PC-3 (cell line): ENCODE results near the gene GLB1L2. TPM values are rescaled to one million over a fixed set of nuclear protein-coding genes. Genes with fewer than 3 reads are reported as not detected.

Source experiments
- ATAC-seq: fragments of 200-7000 bp; cut with Tn5 transposase; 2 replicates; pipeline ENCODE4 v1.9.1; 2020; ENCODE audit warnings: mild to moderate bottlenecking, moderate library complexity
- BruUV-seq: library from RNA; stranded (reverse); fragments of 400-500 nt; replicated peaks from 2 replicates; lab custom pipeline; 2021; lab: Mats Ljungman, UMichigan
- CTCF ChIA-PET: fragments of 300-600 bp; sonication (Branson Sonifier 250); formaldehyde crosslinking; loops from one replicate; lab custom pipeline; 2022; ENCODE audit warnings: antibody characterized with exemption; lab: Charles Lee
- POLR2A ChIA-PET: fragments of 300-600 bp; sonication (Branson Sonifier 250); formaldehyde crosslinking; loops from one replicate; lab custom pipeline; 2022; ENCODE audit warnings: antibody characterized with exemption; ENCODE audit not compliant: unreplicated experiment; lab: Charles Lee
- DNase-seq: peaks from one replicate; pipeline ENCODE4 v3.0.0-alpha.2; 2015
- H2AFZ ChIP-seq: fragments of 300-600 bp; sonication (generic); 2 replicates; pipeline ENCODE4 v1.6.0; 2016; ENCODE audit warnings: antibody characterized with exemption, low read length
- H3F3A ChIP-seq: fragments of 300-600 bp; sonication (generic); one replicate; pipeline ENCODE4 v1.6.0; 2017; ENCODE audit warnings: antibody characterized with exemption, low read length, control low read depth, mild to moderate bottlenecking; ENCODE audit not compliant: unreplicated experiment
- H3K27ac ChIP-seq: fragments of 300-600 bp; sonication (generic); 2 replicates; pipeline ENCODE4 v1.5.1; 2016; ENCODE audit warnings: mild to moderate bottlenecking, low read length
- H3K27me3 ChIP-seq: fragments of 300-600 bp; sonication (generic); 2 replicates; pipeline ENCODE4 v1.6.1; 2016; ENCODE audit warnings: low read length, mixed read lengths
- H3K36me3 ChIP-seq: fragments of 300-600 bp; sonication (generic); 2 replicates; pipeline ENCODE4 v1.6.1; 2016; ENCODE audit warnings: low read depth, mixed run types, low read length, mixed read lengths
- H3K4me1 ChIP-seq: fragments of 300-600 bp; sonication (generic); 2 replicates; pipeline ENCODE4 v1.5.1; 2016; ENCODE audit warnings: low read length; ENCODE audit not compliant: insufficient read depth
- H3K4me2 ChIP-seq: fragments of 300-600 bp; sonication (generic); 2 replicates; pipeline ENCODE4 v1.6.0; 2016; ENCODE audit warnings: low read length
- H3K4me3 ChIP-seq: fragments of 300-600 bp; sonication (generic); 2 replicates; pipeline ENCODE4 v1.5.1; 2016; ENCODE audit warnings: mild to moderate bottlenecking, low read length, mixed read lengths
- H3K79me2 ChIP-seq: fragments of 300-600 bp; sonication (generic); 2 replicates; pipeline ENCODE4 v1.6.1; 2017; ENCODE audit warnings: low read length, mixed read lengths
- H3K9ac ChIP-seq: fragments of 300-600 bp; sonication (generic); 2 replicates; pipeline ENCODE4 v1.6.0; 2016; ENCODE audit warnings: mild to moderate bottlenecking, low read length
- H3K9me2 ChIP-seq: fragments of 300-600 bp; sonication (generic); replicated peaks from 2 replicates; pipeline ENCODE4 v1.6.1; 2016; ENCODE audit warnings: mixed run types, low read length, mixed read lengths
- H3K9me3 ChIP-seq: fragments of 300-600 bp; sonication (generic); 2 replicates; pipeline ENCODE4 v1.6.1; 2016; ENCODE audit warnings: low read length, mixed read lengths
- H4K20me1 ChIP-seq: fragments of 300-600 bp; sonication (generic); 2 replicates; pipeline ENCODE4 v1.6.1; 2016; ENCODE audit warnings: low read length, mixed read lengths
- EZH2 ChIP-seq: fragments of 300-600 bp; sonication (generic); IDR thresholded peaks from one replicate; pipeline ENCODE4 v1.6.1; 2017; ENCODE audit warnings: antibody characterized with exemption, mild to moderate bottlenecking, low read length; ENCODE audit not compliant: unreplicated experiment
- EZH2phosphoT487 ChIP-seq: fragments of 300-600 bp; sonication (generic); IDR thresholded peaks from 2 replicates; pipeline ENCODE4 v1.6.1; 2018; ENCODE audit warnings: mild to moderate bottlenecking, antibody characterized with exemption, low read length, borderline replicate concordance
- intact Hi-C: fragments of 100-400 bp; cut with micrococcal nuclease; formaldehyde crosslinking; loops from 2 replicates; pipeline ENCODE4 v1.9.0; 2023
- total RNA-seq: library from RNA; depleted of rRNA; stranded (reverse); fragments of >200 nt; gene quantifications from 2 replicates; pipeline ENCODE4 v1.2.3, GENCODE V29; 2014
- TF ChIP-seq, protein P1 (sequence below): fragments of 300-600 bp; sonication (generic); conservative IDR thresholded peaks from 2 replicates; pipeline ENCODE4 v1.5.1; 2017; ENCODE audit warnings: antibody characterized with exemption, low read depth, mild to moderate bottlenecking, low read length

The GLB1L2 gene
- total RNA-seq, 1 experiment from 2014 or later = 0.62 TPM

DNA sequence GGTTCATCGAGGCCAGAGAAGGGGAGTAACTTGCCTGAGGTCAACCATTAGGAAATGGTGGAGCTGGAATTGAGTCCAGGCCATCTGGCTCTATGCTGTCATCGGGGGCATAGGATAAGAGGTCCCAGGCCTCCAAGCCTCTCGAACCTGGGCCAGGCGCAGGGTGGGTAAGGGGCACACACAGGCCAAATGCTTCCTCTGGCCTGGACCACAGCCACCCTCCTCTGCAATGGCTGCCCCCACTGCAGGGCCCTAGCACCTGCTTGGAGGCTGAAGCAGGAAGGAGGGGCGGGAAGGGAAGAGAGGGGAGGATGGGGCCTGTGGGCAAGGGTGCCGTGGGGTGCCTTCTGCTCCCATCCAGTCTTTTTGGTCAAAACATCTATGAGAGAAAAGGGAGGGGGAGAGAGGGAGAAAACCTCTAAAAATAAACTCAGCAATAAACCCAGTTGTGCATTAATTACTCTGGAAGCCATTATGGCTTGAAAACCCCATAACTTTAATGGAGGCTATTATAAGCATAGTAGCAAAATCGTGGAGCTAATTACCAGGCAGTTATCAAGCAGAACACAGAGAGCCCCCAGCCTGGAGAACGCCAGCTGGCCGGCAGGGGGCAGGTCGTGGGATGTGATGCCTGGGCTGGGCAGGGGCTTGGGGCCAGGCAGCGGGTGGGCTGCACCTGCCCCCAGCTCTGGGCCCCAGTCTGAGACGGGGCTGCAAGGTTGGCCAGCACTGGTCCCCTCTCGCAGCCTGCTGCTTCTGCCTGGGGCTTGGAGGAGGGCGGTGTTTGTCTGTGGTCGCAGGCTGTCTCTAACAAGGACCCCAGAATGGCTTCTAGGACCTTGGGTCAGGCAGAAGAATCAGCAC is 59.1 kb downstream of the GLB1L2 start:
- DNase-seq = no peak
- no peak for ATAC-seq

DNA sequence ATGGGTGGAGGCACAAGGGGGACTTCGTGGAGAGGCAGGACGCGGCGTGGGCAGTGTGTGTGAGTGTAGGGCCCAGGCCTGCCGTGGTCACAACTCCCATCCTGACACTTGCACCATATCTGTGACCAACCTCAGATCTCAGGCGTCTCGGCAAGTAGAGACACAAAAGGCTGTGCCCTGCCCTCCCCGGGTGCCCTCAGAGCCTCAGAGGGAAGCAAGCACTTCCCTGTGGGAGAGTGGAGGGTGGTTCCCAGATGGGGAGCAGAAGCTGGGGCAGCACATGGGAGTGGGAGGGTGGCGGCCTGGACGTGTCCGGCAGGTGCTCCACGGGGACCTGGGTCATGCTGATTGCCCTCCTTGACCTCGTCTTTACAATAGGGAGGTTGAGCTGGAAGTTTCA is 59.9 kb downstream of the GLB1L2 start:
- no peak overlapping the region for H3K4me2 ChIP-seq
- H2AFZ ChIP-seq = no peak overlapping the region
- H3K4me3 ChIP-seq = no peak overlapping the region
- H3K4me1 ChIP-seq = no peaks in the 10 kb centered on the region
- TF ChIP-seq EZH2phosphoT487 (no peak), EZH2 (no peak)
- TF ChIP-seq, protein P1, sequence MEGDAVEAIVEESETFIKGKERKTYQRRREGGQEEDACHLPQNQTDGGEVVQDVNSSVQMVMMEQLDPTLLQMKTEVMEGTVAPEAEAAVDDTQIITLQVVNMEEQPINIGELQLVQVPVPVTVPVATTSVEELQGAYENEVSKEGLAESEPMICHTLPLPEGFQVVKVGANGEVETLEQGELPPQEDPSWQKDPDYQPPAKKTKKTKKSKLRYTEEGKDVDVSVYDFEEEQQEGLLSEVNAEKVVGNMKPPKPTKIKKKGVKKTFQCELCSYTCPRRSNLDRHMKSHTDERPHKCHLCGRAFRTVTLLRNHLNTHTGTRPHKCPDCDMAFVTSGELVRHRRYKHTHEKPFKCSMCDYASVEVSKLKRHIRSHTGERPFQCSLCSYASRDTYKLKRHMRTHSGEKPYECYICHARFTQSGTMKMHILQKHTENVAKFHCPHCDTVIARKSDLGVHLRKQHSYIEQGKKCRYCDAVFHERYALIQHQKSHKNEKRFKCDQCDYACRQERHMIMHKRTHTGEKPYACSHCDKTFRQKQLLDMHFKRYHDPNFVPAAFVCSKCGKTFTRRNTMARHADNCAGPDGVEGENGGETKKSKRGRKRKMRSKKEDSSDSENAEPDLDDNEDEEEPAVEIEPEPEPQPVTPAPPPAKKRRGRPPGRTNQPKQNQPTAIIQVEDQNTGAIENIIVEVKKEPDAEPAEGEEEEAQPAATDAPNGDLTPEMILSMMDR = no peak
- H3K27ac ChIP-seq = no peak overlapping the region
- no peaks in the 10 kb centered on the region for H3K9me3 ChIP-seq
- DNase-seq (no peak), ATAC-seq (no peak)
- intact Hi-C loops = no loop called here
- H3K36me3 ChIP-seq = no peaks in the 10 kb centered on the region
- H3F3A ChIP-seq = no peaks in the 10 kb centered on the region
- ChIA-PET POLR2A (no interaction called here), CTCF (no interaction called here)
- H4K20me1 ChIP-seq = no peaks in the 10 kb centered on the region
- no peak overlapping the region for H3K9ac ChIP-seq
- BruUV-seq = no TSS peak
- H3K27me3 ChIP-seq = peaks cover 17% of the 10 kb centered on the region
- H3K79me2 ChIP-seq = no peaks in the 10 kb centered on the region
- H3K9me2 ChIP-seq = no peaks in the 10 kb centered on the region

More for the DNA sequence above, 59.1 kb downstream of the GLB1L2 start:
- Histone ChIP-seq H3K36me3 (no peaks in the 10 kb centered on the region), H3K9me2 (no peaks in the 10 kb centered on the region), H4K20me1 (no peaks in the 10 kb centered on the region), H2AFZ (no peak overlapping the region), H3K79me2 (no peaks in the 10 kb centered on the region), H3K27ac (no peak overlapping the region), H3K4me1 (no peaks in the 10 kb centered on the region), H3K9ac (no peak overlapping the region), H3K4me3 (no peak overlapping the region), H3K4me2 (no peak overlapping the region), H3K27me3 (peaks cover 21% of the 10 kb centered on the region), H3K9me3 (no peaks in the 10 kb centered on the region), H3F3A (no peaks in the 10 kb centered on the region)
- intact Hi-C loops = no loop called here
- POLR2A ChIA-PET = no interaction called here
- no TSS peak for BruUV-seq
- TF ChIP-seq, protein P1 = 0 out of 2 replicates have a peak, but pooled peaks have one; percentile 16
- no peak for TF ChIP-seq EZH2
- CTCF ChIA-PET = no interaction called here

DNA sequence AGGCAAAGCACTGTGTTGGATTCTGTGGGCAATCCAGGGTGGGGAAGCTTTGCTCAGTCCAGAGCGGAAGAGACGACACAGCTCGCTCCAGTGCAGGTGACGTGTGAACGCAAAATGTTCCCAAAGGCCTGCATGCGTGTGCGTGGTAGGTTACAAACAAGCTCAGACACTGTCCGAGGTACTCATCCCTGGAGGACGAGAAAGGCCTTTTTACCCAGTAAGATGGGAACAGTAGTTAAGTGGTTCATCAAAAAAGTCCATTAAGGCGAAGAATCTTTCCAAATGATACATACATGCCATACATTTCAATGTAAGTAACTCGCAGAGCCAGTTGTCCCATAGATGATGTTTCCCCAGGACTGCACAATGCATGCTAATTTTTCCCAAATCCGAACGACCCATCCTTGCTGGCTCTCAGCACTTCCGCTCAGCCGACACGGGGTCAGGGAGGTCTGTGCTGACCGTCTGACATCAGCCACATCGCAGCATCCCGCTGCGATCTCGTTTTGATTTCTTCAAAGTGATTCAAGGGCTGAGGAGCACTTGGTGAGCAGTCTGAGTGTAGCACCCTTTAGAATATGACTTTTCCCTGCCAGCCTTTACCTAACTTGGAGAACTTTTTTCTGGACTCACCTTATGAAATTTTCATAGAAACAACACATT is 61.3 kb downstream of the GLB1L2 start:
- BruUV-seq = no TSS peak
- Histone ChIP-seq H2AFZ (no peak overlapping the region), H3K27ac (no peak overlapping the region), H3K4me3 (no peak overlapping the region), H3K4me1 (no peaks in the 10 kb centered on the region), H3K9me3 (no peaks in the 10 kb centered on the region), H3K9ac (no peak overlapping the region), H3K36me3 (no peaks in the 10 kb centered on the region), H4K20me1 (no peaks in the 10 kb centered on the region), H3K79me2 (no peaks in the 10 kb centered on the region), H3K9me2 (no peaks in the 10 kb centered on the region), H3K4me2 (no peak overlapping the region), H3F3A (no peaks in the 10 kb centered on the region), H3K27me3 (peaks cover 21% of the 10 kb centered on the region; the same call in 1 of the 2 replicates)
- DNase-seq (no peak), ATAC-seq (no peak; the same call in 1 of the 2 replicates)
- no peak for TF ChIP-seq EZH2phosphoT487
- no peak for TF ChIP-seq EZH2
- TF ChIP-seq, protein P1 = no peak
- ChIA-PET CTCF (no interaction called here), POLR2A (no interaction called here)
- intact Hi-C loops = no loop called here
